Measurements from ENCODE around the gene KRTAP4-5.

DNA sequence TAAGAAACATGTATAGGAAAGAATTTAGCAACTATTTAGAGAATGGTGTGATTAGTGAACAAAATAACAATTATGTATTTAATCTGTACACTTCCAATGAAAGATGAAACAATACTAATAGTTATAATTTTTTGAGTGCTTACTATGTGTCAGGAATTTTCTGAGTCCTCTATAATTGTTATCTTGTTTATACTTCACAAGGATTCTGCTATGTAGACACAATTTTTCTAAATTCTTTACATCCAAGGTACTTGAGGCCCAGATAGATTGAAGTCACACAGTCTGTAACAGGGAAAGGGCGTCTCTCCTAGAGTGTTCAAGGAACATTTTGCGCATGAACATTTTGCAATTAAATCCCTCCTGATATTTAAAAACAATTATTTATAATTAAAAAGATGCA lies 24.6 kb downstream of the KRTAP4-5 start:
- TF ChIP-seq EP300 (IDR thresholded peaks at IDR 0.05) (no peak), POLR2A (IDR thresholded peaks at IDR 0.05) (no peak)
- TF ChIP-seq, protein P1, sequence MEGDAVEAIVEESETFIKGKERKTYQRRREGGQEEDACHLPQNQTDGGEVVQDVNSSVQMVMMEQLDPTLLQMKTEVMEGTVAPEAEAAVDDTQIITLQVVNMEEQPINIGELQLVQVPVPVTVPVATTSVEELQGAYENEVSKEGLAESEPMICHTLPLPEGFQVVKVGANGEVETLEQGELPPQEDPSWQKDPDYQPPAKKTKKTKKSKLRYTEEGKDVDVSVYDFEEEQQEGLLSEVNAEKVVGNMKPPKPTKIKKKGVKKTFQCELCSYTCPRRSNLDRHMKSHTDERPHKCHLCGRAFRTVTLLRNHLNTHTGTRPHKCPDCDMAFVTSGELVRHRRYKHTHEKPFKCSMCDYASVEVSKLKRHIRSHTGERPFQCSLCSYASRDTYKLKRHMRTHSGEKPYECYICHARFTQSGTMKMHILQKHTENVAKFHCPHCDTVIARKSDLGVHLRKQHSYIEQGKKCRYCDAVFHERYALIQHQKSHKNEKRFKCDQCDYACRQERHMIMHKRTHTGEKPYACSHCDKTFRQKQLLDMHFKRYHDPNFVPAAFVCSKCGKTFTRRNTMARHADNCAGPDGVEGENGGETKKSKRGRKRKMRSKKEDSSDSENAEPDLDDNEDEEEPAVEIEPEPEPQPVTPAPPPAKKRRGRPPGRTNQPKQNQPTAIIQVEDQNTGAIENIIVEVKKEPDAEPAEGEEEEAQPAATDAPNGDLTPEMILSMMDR (IDR thresholded peaks at IDR 0.05) = no peak
